Measurements from ENCODE around the gene PSMB3.

The PSMB3 gene

GRCh38 chr17:38741461-38741860 is 11.1 kb upstream of the PSMB3 start:
- Histone ChIP-seq H3K9ac (ENCODE audit: low read length) (no peak overlapping the region), H3K4me1 (ENCODE audit: low read length) (peaks cover under 1% of the 10 kb centered on the region; the same call in 1 of the 2 replicates), H3K79me2 (ENCODE audit: low read length) (no peaks in the 10 kb centered on the region), H3K9me2 (replicated peaks; ENCODE audit: insufficient read depth, low read length) (no peaks in the 10 kb centered on the region), H3K4me2 (ENCODE audit: low read depth, low read length) (no peak overlapping the region), H3F3A (ENCODE audit: insufficient read depth, low read length) (0 out of 2 replicates have a peak, but pooled peaks cover under 1% of the 10 kb centered on the region), H3K27me3 (replicated peaks; ENCODE audit: insufficient read depth, low read length) (peaks cover 8% of the 10 kb centered on the region; the same call in 1 of the 2 replicates), H3K9me3 (replicated peaks; ENCODE audit: insufficient read depth, low read length) (no peaks in the 10 kb centered on the region), H2AFZ (ENCODE audit: low read length) (no peak overlapping the region), H3K27ac (ENCODE audit: low read length) (no peak overlapping the region), H4K20me1 (ENCODE audit: insufficient read depth, low read length) (no peaks in the 10 kb centered on the region), H3K36me3 (replicated peaks; ENCODE audit: insufficient read depth, low read length) (no peaks in the 10 kb centered on the region), H3K4me3 (ENCODE audit: low read length) (no peak overlapping the region)
- TF ChIP-seq EZH2phosphoT487 (IDR thresholded peaks at IDR 0.05; ENCODE audit: low read length) (no peak), CTCF (IDR thresholded peaks at IDR 0.05; ENCODE audit: low read length) (no peak), EZH2 (optimal IDR thresholded peaks at IDR 0.05; ENCODE audit: low read depth, low read length) (no peak)
- DNase-seq = no peak

GRCh38 chr17:38741921-38742410 is 10.6 kb upstream of the PSMB3 start:
- H3F3A ChIP-seq (ENCODE audit: insufficient read depth, low read length) = 0 out of 2 replicates have a peak, but pooled peaks cover 4% of the 10 kb centered on the region
- H3K9ac ChIP-seq (ENCODE audit: low read length) = no peak overlapping the region
- H2AFZ ChIP-seq (ENCODE audit: low read length) = no peak overlapping the region
- no peak overlapping the region for H3K4me2 ChIP-seq (ENCODE audit: low read depth, low read length)
- H3K9me3 ChIP-seq (replicated peaks; ENCODE audit: insufficient read depth, low read length) = no peaks in the 10 kb centered on the region
- no peaks in the 10 kb centered on the region for H3K9me2 ChIP-seq (replicated peaks; ENCODE audit: insufficient read depth, low read length)
- peaks cover 6% of the 10 kb centered on the region; the same call in 1 of the 2 replicates for H3K4me1 ChIP-seq (ENCODE audit: low read length)
- TF ChIP-seq CTCF (IDR thresholded peaks at IDR 0.05; ENCODE audit: low read length) = no peak
- TF ChIP-seq EZH2phosphoT487 (IDR thresholded peaks at IDR 0.05; ENCODE audit: low read length) = no peak
- TF ChIP-seq EZH2 (optimal IDR thresholded peaks at IDR 0.05; ENCODE audit: low read depth, low read length) = no peak
- no peaks in the 10 kb centered on the region for H3K79me2 ChIP-seq (ENCODE audit: low read length)
- H3K4me3 ChIP-seq (ENCODE audit: low read length) = no peak overlapping the region
- no peak for DNase-seq
- peaks cover 12% of the 10 kb centered on the region for H3K27me3 ChIP-seq (replicated peaks; ENCODE audit: insufficient read depth, low read length)
- H4K20me1 ChIP-seq (ENCODE audit: insufficient read depth, low read length) = no peaks in the 10 kb centered on the region
- H3K36me3 ChIP-seq (replicated peaks; ENCODE audit: insufficient read depth, low read length) = no peaks in the 10 kb centered on the region
- H3K27ac ChIP-seq (ENCODE audit: low read length) = no peak overlapping the region

GRCh38 chr17:38742411-38743308 is 9.9 kb upstream of the PSMB3 start:
- Histone ChIP-seq H3F3A (ENCODE audit: insufficient read depth, low read length) (0 out of 2 replicates have a peak, but pooled peaks cover 4% of the 10 kb centered on the region), H3K79me2 (ENCODE audit: low read length) (no peaks in the 10 kb centered on the region), H3K9ac (ENCODE audit: low read length) (no peak overlapping the region), H3K27me3 (replicated peaks; ENCODE audit: insufficient read depth, low read length) (peaks cover 16% of the 10 kb centered on the region), H3K9me2 (replicated peaks; ENCODE audit: insufficient read depth, low read length) (no peaks in the 10 kb centered on the region), H3K36me3 (replicated peaks; ENCODE audit: insufficient read depth, low read length) (no peaks in the 10 kb centered on the region), H3K27ac (ENCODE audit: low read length) (no peak overlapping the region), H3K4me1 (ENCODE audit: low read length) (peaks cover 8% of the 10 kb centered on the region; the same call in 1 of the 2 replicates), H3K4me3 (ENCODE audit: low read length) (no peak overlapping the region), H4K20me1 (ENCODE audit: insufficient read depth, low read length) (no peaks in the 10 kb centered on the region), H3K4me2 (ENCODE audit: low read depth, low read length) (no peak overlapping the region), H3K9me3 (replicated peaks; ENCODE audit: insufficient read depth, low read length) (no peaks in the 10 kb centered on the region), H2AFZ (ENCODE audit: low read length) (no peak overlapping the region)
- TF ChIP-seq CTCF (IDR thresholded peaks at IDR 0.05; ENCODE audit: low read length) (no peak), EZH2 (optimal IDR thresholded peaks at IDR 0.05; ENCODE audit: low read depth, low read length) (no peak), EZH2phosphoT487 (IDR thresholded peaks at IDR 0.05; ENCODE audit: low read length) (no peak)
- no peak for DNase-seq
